Mesenchymal stem cell (in vitro differentiated cells and primary cell): ENCODE measurements around the gene EFHC1.
"Not testable (repeated sequence)": the region's sequence is repeated elsewhere in the genome, so short reads cannot be mapped to it uniquely, and the experiment has no call there.

Source experiments
- DNase-seq: peaks from one replicate; pipeline ENCODE4 v3.0.0-alpha.2; 2013
- H2AFZ ChIP-seq: one replicate; pipeline ENCODE4 v1.6.1; 2013; ENCODE audit warnings: low read depth, mild to moderate bottlenecking, control low read depth, inconsistent platforms, low read length, moderate library complexity
- H2AK5ac ChIP-seq: 2 replicates; pipeline ENCODE4 v1.6.1; 2013; ENCODE audit warnings: low read length, moderate library complexity, mild to moderate bottlenecking, inconsistent platforms; ENCODE audit not compliant: severe bottlenecking
- H2BK120ac ChIP-seq: one replicate; pipeline ENCODE4 v1.6.1; 2013; ENCODE audit warnings: low read depth, mild to moderate bottlenecking, inconsistent platforms, low read length, moderate library complexity
- H2BK12ac ChIP-seq, 2 experiments: one replicate each; pipeline ENCODE4 v1.6.1; 2013; ENCODE audit warnings: inconsistent platforms in 2 of 2, low read length in 2 of 2, mild to moderate bottlenecking in 2 of 2, moderate library complexity in 2 of 2, control low read depth in 1 of 2
- H2BK15ac ChIP-seq: one replicate; pipeline ENCODE4 v1.6.1; 2013; ENCODE audit warnings: mild to moderate bottlenecking, low read depth, inconsistent platforms; ENCODE audit not compliant: poor library complexity, severe bottlenecking
- H2BK5ac ChIP-seq: 2 replicates; pipeline ENCODE4 v1.6.1; 2013; ENCODE audit warnings: low read depth, mild to moderate bottlenecking, low read length, control low read depth, inconsistent platforms; ENCODE audit not compliant: poor library complexity, severe bottlenecking
- H3K14ac ChIP-seq, 2 experiments: one replicate each; pipeline ENCODE4 v1.6.1; 2013; ENCODE audit warnings: inconsistent platforms in 2 of 2, low read length in 2 of 2, control low read depth in 1 of 2, mild to moderate bottlenecking in 1 of 2, moderate library complexity in 1 of 2
- H3K18ac ChIP-seq, 2 experiments: one replicate each; pipeline ENCODE4 v1.6.1; 2013; ENCODE audit warnings: inconsistent platforms in 2 of 2, low read length in 2 of 2, control low read depth in 1 of 2, low read depth in 1 of 2, mild to moderate bottlenecking in 1 of 2
- H3K23ac ChIP-seq, 2 experiments: one replicate each; pipeline ENCODE4 v1.6.1; 2013; ENCODE audit warnings: inconsistent platforms in 2 of 2, low read length in 2 of 2, mild to moderate bottlenecking in 2 of 2, moderate library complexity in 2 of 2, control low read depth in 1 of 2
- H3K27ac ChIP-seq: 2 replicates; pipeline ENCODE4 v1.5.1; 2013; ENCODE audit warnings: mild to moderate bottlenecking, moderate library complexity, low read length, control low read depth, inconsistent platforms; ENCODE audit not compliant: poor library complexity, severe bottlenecking
- H3K27me3 ChIP-seq, 2 experiments: 2 replicates each; pipeline versions ENCODE4 v1.6.1 to v1.7.0; 2013; ENCODE audit warnings: low read length in 2 of 2, mild to moderate bottlenecking in 2 of 2, moderate library complexity in 2 of 2, control low read depth in 1 of 2, inconsistent platforms in 1 of 2; ENCODE audit not compliant: control insufficient read depth in 1 of 2, insufficient read depth in 1 of 2
- H3K36me3 ChIP-seq, 2 experiments: 2 replicates each; pipeline versions ENCODE4 v1.6.1 to v1.7.0; 2013; ENCODE audit warnings: low read length in 2 of 2, control low read depth in 1 of 2, inconsistent platforms in 1 of 2, low read depth in 1 of 2, mild to moderate bottlenecking in 1 of 2; ENCODE audit not compliant: insufficient read depth in 2 of 2, control insufficient read depth in 1 of 2
- H3K4ac ChIP-seq, 2 experiments: one replicate each; pipeline ENCODE4 v1.6.1; 2013; ENCODE audit warnings: inconsistent platforms in 2 of 2, low read length in 2 of 2, mild to moderate bottlenecking in 2 of 2, moderate library complexity in 2 of 2, control low read depth in 1 of 2, low read depth in 1 of 2
- H3K4me1 ChIP-seq: 2 replicates; pipeline ENCODE4 v1.6.1; 2013; ENCODE audit warnings: low read depth, low read length, control low read depth; ENCODE audit not compliant: control insufficient read depth, insufficient read depth
- H3K4me2 ChIP-seq: 2 replicates; pipeline ENCODE4 v1.6.1; 2013; ENCODE audit warnings: low read length, mild to moderate bottlenecking, inconsistent platforms; ENCODE audit not compliant: poor library complexity, severe bottlenecking
- H3K4me3 ChIP-seq, 2 experiments: 2 replicates each; pipeline versions ENCODE4 v1.5.1 to v1.7.0; 2013; ENCODE audit warnings: low read length in 2 of 2, mild to moderate bottlenecking in 2 of 2, control low read depth in 1 of 2, low read depth in 1 of 2; ENCODE audit not compliant: insufficient read depth in 1 of 2
- H3K79me1 ChIP-seq: replicated peaks from 2 replicates; pipeline ENCODE4 v1.6.1; 2013; ENCODE audit warnings: mild to moderate bottlenecking, control low read depth, low read length, inconsistent platforms; ENCODE audit not compliant: poor library complexity, severe bottlenecking
- H3K9ac ChIP-seq: 2 replicates; pipeline ENCODE4 v1.7.0; 2013; ENCODE audit warnings: mild to moderate bottlenecking, low read length, moderate library complexity
- H3K9me3 ChIP-seq: 2 replicates; pipeline ENCODE4 v1.7.0; 2013; ENCODE audit warnings: mild to moderate bottlenecking, low read length; ENCODE audit not compliant: control insufficient read depth
- H4K8ac ChIP-seq: one replicate; pipeline ENCODE4 v1.6.1; 2013; ENCODE audit warnings: inconsistent platforms, mild to moderate bottlenecking, low read length, moderate library complexity
- H4K91ac ChIP-seq: one replicate; pipeline ENCODE4 v1.6.1; 2013; ENCODE audit warnings: mild to moderate bottlenecking, low read length, inconsistent platforms
- WGBS: methylation state at CpG from one replicate; pipeline ENCODE4 v1.1.7; 2013; ENCODE audit warnings: mixed read lengths; 5-methylcytosine and 5-hydroxymethylcytosine counted together

The EFHC1 gene

DNA sequence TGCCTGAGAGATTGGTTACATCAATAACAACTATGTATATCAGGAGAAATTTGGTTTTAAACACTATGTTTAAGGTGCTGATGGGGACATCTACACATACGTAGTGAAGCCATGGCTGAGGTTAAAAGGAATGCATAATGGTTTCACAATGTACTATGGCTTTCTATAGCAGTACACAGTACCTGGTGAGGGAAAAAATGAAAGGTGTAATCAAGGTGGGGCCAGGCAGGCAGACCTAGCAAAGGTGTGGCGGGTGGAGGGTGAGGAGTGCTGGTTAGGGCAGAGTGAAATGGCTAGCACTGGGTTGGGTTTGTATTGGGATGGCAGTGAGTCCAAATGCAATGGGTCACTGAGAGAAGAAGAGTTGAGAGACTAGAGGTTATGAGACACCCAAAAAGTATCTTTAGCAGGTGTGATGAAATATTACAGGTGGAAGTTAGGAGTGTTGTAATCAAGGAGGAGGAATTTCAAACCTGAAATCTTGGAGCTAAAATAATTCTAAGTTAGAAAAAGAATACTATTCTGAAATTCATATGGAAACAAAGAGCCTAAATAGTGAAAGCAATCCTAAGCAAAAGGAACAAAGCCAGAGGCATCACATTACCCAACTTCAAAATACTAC is 35.9 kb upstream of the EFHC1 start:
- Histone ChIP-seq H3K27ac (no peak overlapping the region), H2BK12ac (no peak overlapping the region), H2BK5ac (no peak overlapping the region), H3K36me3 (no peaks in the 10 kb centered on the region), H3K4me3 (no peak overlapping the region), H2AK5ac (no peak overlapping the region), H2BK120ac (no peak overlapping the region), H3K79me1 (peaks cover 9% of the 10 kb centered on the region), H3K9ac (no peak overlapping the region), H3K4ac (no peak overlapping the region), H3K9me3 (no peaks in the 10 kb centered on the region), H2AFZ (peak overlapping the region; percentile 42), H3K27me3 (no peaks in the 10 kb centered on the region), H2BK15ac (no peak overlapping the region), H4K8ac (no peak overlapping the region), H3K14ac (peak overlapping the region in 1 of 2 experiments; percentile 60), H3K4me2 (no peak overlapping the region), H3K4me1 (no peaks in the 10 kb centered on the region), H3K23ac (no peak overlapping the region), H4K91ac (no peak overlapping the region), H3K18ac (no peak overlapping the region)
- WGBS = 95% methylated on average over 2 of the region's 2 CpGs
- DNase-seq = no peak

DNA sequence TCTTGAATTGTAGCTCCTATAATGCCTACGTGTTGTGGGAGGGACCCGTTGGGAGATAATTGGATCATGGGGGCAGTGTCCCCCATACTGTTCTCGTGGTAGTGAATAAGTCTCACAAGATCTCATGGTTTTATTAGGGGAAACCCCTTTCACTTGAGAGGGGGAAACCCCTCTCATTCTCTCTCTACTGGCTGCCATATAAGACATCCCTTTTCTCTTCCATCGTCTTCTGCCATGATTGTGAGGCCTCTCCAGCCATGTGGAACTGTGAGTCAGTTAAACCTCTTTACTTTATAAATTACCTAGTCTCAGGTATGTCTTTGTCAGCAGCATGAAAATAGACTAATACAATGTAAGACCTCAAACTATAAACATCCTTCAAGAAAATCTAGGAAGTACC is 35.1 kb upstream of the EFHC1 start:
- Histone ChIP-seq H3K4me1 (peaks cover 2% of the 10 kb centered on the region), H3K18ac (no peak overlapping the region), H3K9me3 (no peaks in the 10 kb centered on the region), H3K36me3 (no peaks in the 10 kb centered on the region), H3K27ac (no peak overlapping the region), H2BK12ac (no peak overlapping the region), H2BK5ac (no peak overlapping the region), H4K8ac (no peak overlapping the region), H3K79me1 (peaks cover 9% of the 10 kb centered on the region), H3K4me3 (no peak overlapping the region), H3K4me2 (no peak overlapping the region), H3K9ac (no peak overlapping the region), H4K91ac (no peak overlapping the region), H3K4ac (no peak overlapping the region), H2AFZ (no peak overlapping the region), H3K23ac (no peak overlapping the region), H3K14ac (no peak overlapping the region), H2AK5ac (no peak overlapping the region), H3K27me3 (no peaks in the 10 kb centered on the region), H2BK120ac (no peak overlapping the region), H2BK15ac (no peak overlapping the region)
- DNase-seq = no peak
- 69% methylated on average over 2 of the region's 4 CpGs for WGBS

- H4K91ac ChIP-seq, H3K9ac ChIP-seq, H3K27ac ChIP-seq, H3K9me3 ChIP-seq, H3K23ac ChIP-seq, H2BK5ac ChIP-seq, H3K4ac ChIP-seq, H3K4me2 ChIP-seq, H3K4me1 ChIP-seq, H3K36me3 ChIP-seq, H3K18ac ChIP-seq, H3K4me3 ChIP-seq, H2AFZ ChIP-seq, H4K8ac ChIP-seq, H3K27me3 ChIP-seq, H3K14ac ChIP-seq, DNase-seq, H2BK12ac ChIP-seq, H2AK5ac ChIP-seq, H2BK15ac ChIP-seq, H2BK120ac ChIP-seq, H3K79me1 ChIP-seq: not testable (repeated sequence)
- 67% methylated on average over 3 of the region's 4 CpGs for WGBS
Measured at GRCh38 chr6:52388119-52388518, 32.0 kb upstream of the EFHC1 start.

DNA sequence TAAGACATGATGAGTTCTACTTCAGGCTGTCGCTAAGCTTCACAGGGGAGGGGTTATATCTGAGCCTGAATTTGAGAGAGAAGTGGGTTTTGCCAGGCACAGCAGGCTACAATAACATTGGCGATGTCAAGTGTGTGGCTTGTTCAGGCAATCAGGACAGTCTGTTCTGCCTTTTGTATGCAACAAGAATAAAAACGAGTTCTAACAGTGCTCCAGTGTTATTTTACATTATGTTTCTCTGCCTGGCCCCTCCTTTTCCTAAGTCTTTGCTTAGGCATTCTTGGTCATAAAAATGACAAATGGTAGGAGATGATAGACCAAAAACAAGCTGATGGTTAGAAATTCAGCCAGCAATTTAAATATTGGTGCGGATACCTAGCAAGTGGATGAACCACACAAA is 31.4 kb upstream of the EFHC1 start:
- H2BK12ac ChIP-seq = no peak overlapping the region
- no peak overlapping the region for H2BK5ac ChIP-seq
- no peak overlapping the region for H3K18ac ChIP-seq
- H3K79me1 ChIP-seq = peaks cover 7% of the 10 kb centered on the region
- no peak overlapping the region for H3K4ac ChIP-seq
- no peak overlapping the region for H3K9ac ChIP-seq
- no peak overlapping the region for H3K4me3 ChIP-seq
- no peaks in the 10 kb centered on the region for H3K9me3 ChIP-seq
- no peak for DNase-seq
- H3K27me3 ChIP-seq = no peaks in the 10 kb centered on the region
- no peak overlapping the region for H2AFZ ChIP-seq
- no peak overlapping the region for H2BK120ac ChIP-seq
- H3K4me2 ChIP-seq = no peak overlapping the region
- H2BK15ac ChIP-seq = no peak overlapping the region
- H3K36me3 ChIP-seq = no peaks in the 10 kb centered on the region
- H3K27ac ChIP-seq = no peak overlapping the region
- no peak overlapping the region for H2AK5ac ChIP-seq
- H3K14ac ChIP-seq = no peak overlapping the region
- no peak overlapping the region for H4K91ac ChIP-seq
- H4K8ac ChIP-seq = no peak overlapping the region
- H3K23ac ChIP-seq = no peak overlapping the region
- WGBS = 90% methylated on average over 4 of the region's 4 CpGs
- H3K4me1 ChIP-seq = peaks cover 2% of the 10 kb centered on the region
